ENCODE data around the gene P2RY4.
"Not testable (repeated sequence)": the region's sequence is repeated elsewhere in the genome, so short reads cannot be mapped to it uniquely, and the experiment has no call there.

The P2RY4 gene

GRCh38 chrX:70279081-70279480 lies 19.1 kb upstream of the P2RY4 start:
- Histone ChIP-seq H3K4me2 (no peak overlapping the region), H3K27me3 (ENCODE audit: insufficient read depth, low read depth) (no peaks in the 10 kb centered on the region), H4K20me1 (ENCODE audit: insufficient read depth) (no peaks in the 10 kb centered on the region), H3K36me3 (ENCODE audit: insufficient read depth) (no peaks in the 10 kb centered on the region), H3K4me3 (IDR thresholded peaks at IDR 0.05; ENCODE audit: insufficient read depth, low read depth, low read length) (no peak overlapping the region), H3K79me2 (ENCODE audit: insufficient read depth, low read depth) (no peaks in the 10 kb centered on the region), H3K9ac (no peak overlapping the region), H3K27ac (no peak overlapping the region), H3K4me1 (ENCODE audit: low read depth, poor library complexity, severe bottlenecking) (no peaks in the 10 kb centered on the region), H2AFZ (ENCODE audit: low read depth) (no peak overlapping the region)
- no peak for TF ChIP-seq CTCF (conservative IDR thresholded peaks at IDR 0.05; ENCODE audit: low read depth, low read length)

- not testable (repeated sequence) for H3K4me1 ChIP-seq (ENCODE audit: low read depth, poor library complexity, severe bottlenecking); H3K36me3 ChIP-seq (ENCODE audit: insufficient read depth); H3K27ac ChIP-seq; H3K9ac ChIP-seq; H3K79me2 ChIP-seq (ENCODE audit: insufficient read depth, low read depth); H3K27me3 ChIP-seq (ENCODE audit: insufficient read depth, low read depth); H3K4me3 ChIP-seq (IDR thresholded peaks at IDR 0.05; ENCODE audit: insufficient read depth, low read depth, low read length); H3K4me2 ChIP-seq; H4K20me1 ChIP-seq (ENCODE audit: insufficient read depth); H2AFZ ChIP-seq (ENCODE audit: low read depth)
Measured at GRCh38 chrX:70274029-70274428, 14.0 kb upstream of the P2RY4 start.

GRCh38 chrX:70268034-70268433 lies 8.0 kb upstream of the P2RY4 start, which contains the start of gene ARR3:
ARR3 (plus strand) TSS chrX:70268334; CDS start chrX:70269386, 1,052 bp downstream.
- Histone ChIP-seq H3K4me3 (IDR thresholded peaks at IDR 0.05; ENCODE audit: insufficient read depth, low read depth, low read length) (no peak within 1 kb of the TSS), H3K27me3 (ENCODE audit: insufficient read depth, low read depth) (no peaks in the 10 kb centered on the region), H3K9ac (no peak within 1 kb of the TSS), H4K20me1 (ENCODE audit: insufficient read depth) (no peaks in the 10 kb centered on the region), H3K36me3 (ENCODE audit: insufficient read depth) (no peaks in the 10 kb centered on the region), H2AFZ (ENCODE audit: low read depth) (no peak within 1 kb of the TSS), H3K79me2 (ENCODE audit: insufficient read depth, low read depth) (no peaks in the 10 kb centered on the region), H3K4me2 (no peak within 1 kb of the TSS), H3K4me1 (ENCODE audit: low read depth, poor library complexity, severe bottlenecking) (no peaks in the 10 kb centered on the region), H3K27ac (no peak within 1 kb of the TSS)
- TF ChIP-seq CTCF (conservative IDR thresholded peaks at IDR 0.05; ENCODE audit: low read depth, low read length), result no peak

- H3K79me2 ChIP-seq (ENCODE audit: insufficient read depth, low read depth), result no peaks in the 10 kb centered on the region
- no peaks in the 10 kb centered on the region for H3K27me3 ChIP-seq (ENCODE audit: insufficient read depth, low read depth)
- H4K20me1 ChIP-seq (ENCODE audit: insufficient read depth), result no peaks in the 10 kb centered on the region
- TF ChIP-seq CTCF (conservative IDR thresholded peaks at IDR 0.05; ENCODE audit: low read depth, low read length), result no peak
- no peak overlapping the region for H3K4me3 ChIP-seq (IDR thresholded peaks at IDR 0.05; ENCODE audit: insufficient read depth, low read depth, low read length)
- H3K36me3 ChIP-seq (ENCODE audit: insufficient read depth), result no peaks in the 10 kb centered on the region
- no peak overlapping the region for H3K9ac ChIP-seq
- H3K4me2 ChIP-seq, result no peak overlapping the region
- H2AFZ ChIP-seq (ENCODE audit: low read depth), result no peak overlapping the region
- no peaks in the 10 kb centered on the region for H3K4me1 ChIP-seq (ENCODE audit: low read depth, poor library complexity, severe bottlenecking)
- H3K27ac ChIP-seq, result no peak overlapping the region
Measured at GRCh38 chrX:70264784-70265183, 4.8 kb upstream of the P2RY4 start.

- H2AFZ ChIP-seq (ENCODE audit: low read depth), result no peak overlapping the region
- H3K27ac ChIP-seq, result no peak overlapping the region
- no peak overlapping the region for H3K9ac ChIP-seq
- H3K79me2 ChIP-seq (ENCODE audit: insufficient read depth, low read depth), result no peaks in the 10 kb centered on the region
- TF ChIP-seq CTCF (conservative IDR thresholded peaks at IDR 0.05; ENCODE audit: low read depth, low read length), result 0 out of 2 replicates have a peak, but pooled peaks have one; percentile 34
- no peaks in the 10 kb centered on the region for H4K20me1 ChIP-seq (ENCODE audit: insufficient read depth)
- H3K4me2 ChIP-seq, result no peak overlapping the region
- H3K4me3 ChIP-seq (IDR thresholded peaks at IDR 0.05; ENCODE audit: insufficient read depth, low read depth, low read length), result no peak overlapping the region
- H3K4me1 ChIP-seq (ENCODE audit: low read depth, poor library complexity, severe bottlenecking), result no peaks in the 10 kb centered on the region
- H3K36me3 ChIP-seq (ENCODE audit: insufficient read depth), result no peaks in the 10 kb centered on the region
- H3K27me3 ChIP-seq (ENCODE audit: insufficient read depth, low read depth), result no peaks in the 10 kb centered on the region
Measured at GRCh38 chrX:70262952-70263567, 3.1 kb upstream of the P2RY4 start.

All from KMS-11 (cell line).